ENCODE results near the gene MTHFS. TPM values are rescaled to one million over a fixed set of nuclear protein-coding genes. Genes with fewer than 3 reads are reported as not detected.

The MTHFS gene
- total RNA-seq, 4 donors from 2014 or later = 4.3 to 10.9 (median 10.2) TPM

DNA sequence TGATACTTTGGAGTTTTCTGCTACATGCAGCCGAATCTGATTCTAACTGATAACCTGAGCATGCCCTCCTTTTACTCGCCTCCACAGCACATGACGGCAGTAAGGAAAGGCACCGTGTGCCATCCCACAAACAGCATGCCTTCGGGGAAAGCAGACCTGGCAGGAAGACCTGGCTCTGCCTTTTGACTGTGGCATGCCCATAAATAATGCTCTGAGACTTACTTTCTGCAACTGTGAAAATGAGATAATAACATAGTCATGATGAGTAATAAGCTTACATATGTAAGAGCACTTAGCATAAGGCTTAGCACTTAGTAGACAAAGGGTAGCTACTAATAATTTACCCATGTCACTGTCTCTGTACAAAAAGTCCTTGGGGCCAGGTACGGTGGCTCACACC lies 32.9 kb downstream of the MTHFS start:
- whole genome bisulfite sequencing = 58% methylated on average over 6 of the region's 6 CpGs
- peaks cover 4% of the 10 kb centered on the region for H3K36me3 ChIP-seq
- DNase-seq (ENCODE audit: low spot score in 2 of 2) = no peak
- no peak overlapping the region for H3K27ac ChIP-seq
- H3K9me3 ChIP-seq = no peaks in the 10 kb centered on the region
- TF ChIP-seq POLR2AphosphoS5 (IDR thresholded peaks at IDR 0.05) (no peak), POLR2A (IDR thresholded peaks at IDR 0.05) (no peak), EP300 (IDR thresholded peaks at IDR 0.05) (no peak)
- TF ChIP-seq, protein P1, sequence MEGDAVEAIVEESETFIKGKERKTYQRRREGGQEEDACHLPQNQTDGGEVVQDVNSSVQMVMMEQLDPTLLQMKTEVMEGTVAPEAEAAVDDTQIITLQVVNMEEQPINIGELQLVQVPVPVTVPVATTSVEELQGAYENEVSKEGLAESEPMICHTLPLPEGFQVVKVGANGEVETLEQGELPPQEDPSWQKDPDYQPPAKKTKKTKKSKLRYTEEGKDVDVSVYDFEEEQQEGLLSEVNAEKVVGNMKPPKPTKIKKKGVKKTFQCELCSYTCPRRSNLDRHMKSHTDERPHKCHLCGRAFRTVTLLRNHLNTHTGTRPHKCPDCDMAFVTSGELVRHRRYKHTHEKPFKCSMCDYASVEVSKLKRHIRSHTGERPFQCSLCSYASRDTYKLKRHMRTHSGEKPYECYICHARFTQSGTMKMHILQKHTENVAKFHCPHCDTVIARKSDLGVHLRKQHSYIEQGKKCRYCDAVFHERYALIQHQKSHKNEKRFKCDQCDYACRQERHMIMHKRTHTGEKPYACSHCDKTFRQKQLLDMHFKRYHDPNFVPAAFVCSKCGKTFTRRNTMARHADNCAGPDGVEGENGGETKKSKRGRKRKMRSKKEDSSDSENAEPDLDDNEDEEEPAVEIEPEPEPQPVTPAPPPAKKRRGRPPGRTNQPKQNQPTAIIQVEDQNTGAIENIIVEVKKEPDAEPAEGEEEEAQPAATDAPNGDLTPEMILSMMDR (IDR thresholded peaks at IDR 0.05) = no peak
- no peaks in the 10 kb centered on the region for H3K4me1 ChIP-seq
- no peaks in the 10 kb centered on the region for H3K27me3 ChIP-seq
- H3K4me3 ChIP-seq = no peak overlapping the region

DNA sequence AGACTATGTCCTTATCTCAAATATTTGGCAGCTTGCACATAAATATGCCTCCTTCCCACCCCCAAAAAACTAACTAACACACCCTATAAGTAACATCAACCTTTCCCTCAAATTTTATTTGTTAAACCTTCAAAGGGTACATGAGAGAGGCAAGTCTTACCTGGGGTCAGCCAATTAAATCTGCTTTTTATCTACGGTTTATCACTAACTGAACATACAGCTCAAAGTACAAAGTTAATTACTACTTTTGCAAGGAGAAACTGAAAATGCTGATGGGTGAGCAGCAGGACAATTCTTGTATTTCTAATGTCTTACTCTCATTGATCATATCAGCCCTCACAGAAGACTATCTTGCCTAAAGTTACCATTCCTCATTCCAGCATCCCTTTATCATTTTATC lies 34.6 kb downstream of the MTHFS start:
- 97% methylated on average over 1 of the region's 1 CpG for WGBS
- Histone ChIP-seq H3K4me3 (no peak overlapping the region), H3K9me3 (no peaks in the 10 kb centered on the region), H3K27me3 (no peaks in the 10 kb centered on the region), H3K27ac (no peak overlapping the region), H3K4me1 (no peaks in the 10 kb centered on the region), H3K36me3 (peaks cover 4% of the 10 kb centered on the region)
- TF ChIP-seq POLR2AphosphoS5 (IDR thresholded peaks at IDR 0.05) (no peak), POLR2A (IDR thresholded peaks at IDR 0.05) (no peak), EP300 (IDR thresholded peaks at IDR 0.05) (no peak)
- TF ChIP-seq, protein P1 (IDR thresholded peaks at IDR 0.05) = no peak
- DNase-seq (ENCODE audit: low spot score in 2 of 2) = no peak

DNA sequence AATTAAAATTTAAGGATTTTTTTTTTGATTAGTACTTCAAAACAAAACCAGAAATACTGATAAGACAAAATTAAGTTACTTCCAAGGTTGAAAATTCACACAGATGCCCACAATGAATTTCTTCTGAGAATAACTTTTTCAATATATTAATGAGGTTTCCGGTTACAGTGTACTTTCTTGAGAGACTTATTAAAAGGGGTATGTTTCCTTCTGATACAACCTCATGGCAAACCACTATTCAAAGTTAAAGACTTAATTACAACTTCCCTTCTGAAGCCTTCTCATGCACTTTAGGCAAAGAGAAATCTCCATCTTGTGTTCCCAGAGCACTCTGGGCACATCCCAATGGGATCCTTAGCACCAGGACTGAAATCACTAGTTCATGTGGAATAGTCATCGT lies 36.2 kb downstream of the MTHFS start:
- WGBS = 94% methylated on average over 2 of the region's 2 CpGs
- Histone ChIP-seq H3K9me3 (no peaks in the 10 kb centered on the region), H3K36me3 (no peaks in the 10 kb centered on the region), H3K27me3 (no peaks in the 10 kb centered on the region), H3K4me1 (no peaks in the 10 kb centered on the region), H3K27ac (no peak overlapping the region), H3K4me3 (no peak overlapping the region)
- no peak for DNase-seq (ENCODE audit: low spot score in 2 of 2)
- TF ChIP-seq EP300 (IDR thresholded peaks at IDR 0.05) (no peak), POLR2A (IDR thresholded peaks at IDR 0.05) (no peak), POLR2AphosphoS5 (IDR thresholded peaks at IDR 0.05) (no peak)
- TF ChIP-seq, protein P1 (IDR thresholded peaks at IDR 0.05) = no peak

DNA sequence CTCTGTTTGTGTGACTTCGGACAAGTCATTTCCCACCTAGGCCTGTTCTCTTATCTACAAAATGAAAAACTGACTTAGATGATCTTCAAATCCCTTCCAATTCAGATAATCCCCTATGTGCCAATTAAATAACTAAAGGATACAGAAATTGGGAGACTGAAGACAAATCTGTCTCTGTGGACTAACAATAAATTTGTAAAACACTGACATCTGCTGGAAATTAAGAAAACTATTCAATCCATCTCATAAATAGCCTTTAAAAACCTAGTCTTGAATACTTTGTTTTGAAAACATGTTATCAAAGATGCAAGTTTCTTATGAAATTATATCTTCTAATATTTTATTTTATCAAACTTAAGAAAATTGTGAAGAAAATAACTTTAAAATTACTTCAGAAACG lies 38.3 kb downstream of the MTHFS start:
- WGBS = 92% methylated on average over 2 of the region's 2 CpGs
- H3K36me3 ChIP-seq = no peaks in the 10 kb centered on the region
- DNase-seq (ENCODE audit: low spot score in 2 of 2) = no peak
- H3K27me3 ChIP-seq = no peaks in the 10 kb centered on the region
- H3K27ac ChIP-seq = no peak overlapping the region
- TF ChIP-seq POLR2A (IDR thresholded peaks at IDR 0.05) (no peak), EP300 (IDR thresholded peaks at IDR 0.05) (no peak), POLR2AphosphoS5 (IDR thresholded peaks at IDR 0.05) (no peak)
- TF ChIP-seq, protein P1 (IDR thresholded peaks at IDR 0.05) = no peak
- no peak overlapping the region for H3K4me3 ChIP-seq
- no peaks in the 10 kb centered on the region for H3K4me1 ChIP-seq
- H3K9me3 ChIP-seq = no peaks in the 10 kb centered on the region

DNA sequence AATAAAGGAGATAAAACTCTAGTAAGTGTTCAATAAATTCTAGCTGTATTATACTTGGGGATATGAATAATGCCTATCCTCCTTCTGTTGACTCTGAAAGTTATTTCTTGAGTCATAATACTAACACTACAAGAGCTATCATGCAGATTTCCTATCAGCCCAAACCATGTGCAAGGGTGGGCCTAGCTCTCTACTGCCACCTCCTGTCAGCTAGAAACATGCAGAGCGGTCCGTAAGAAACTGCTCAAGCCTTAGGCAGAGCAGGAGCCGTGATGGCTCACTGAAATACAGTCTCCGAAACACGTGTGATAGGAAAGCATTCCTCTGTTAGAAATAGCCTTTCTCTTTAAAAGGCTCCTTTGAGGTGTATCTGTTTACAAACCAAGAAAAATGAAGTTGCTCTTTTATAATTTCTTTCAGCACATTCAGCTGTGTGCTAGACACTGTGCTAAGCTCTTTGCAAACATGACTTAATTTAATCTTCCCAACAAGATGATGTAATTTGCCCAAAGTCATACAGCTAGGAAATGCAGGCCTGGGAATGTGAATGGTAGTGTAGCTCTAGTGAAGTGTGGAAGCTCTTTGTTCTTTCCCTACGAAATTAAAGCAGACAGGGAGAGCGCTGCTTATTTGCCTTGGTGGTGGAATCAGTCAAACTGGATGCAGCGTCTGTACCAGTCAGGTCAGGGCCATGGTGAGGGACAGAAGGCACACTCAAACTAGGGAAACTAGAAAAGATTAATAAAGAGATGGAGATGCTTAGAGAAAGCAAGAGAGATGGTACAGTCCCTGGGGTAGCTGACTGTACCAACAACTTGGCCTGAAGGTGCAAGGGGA lies 43.1 kb downstream of the MTHFS start:
- no peak for DNase-seq (ENCODE audit: low spot score in 2 of 2)
- no peak overlapping the region for H3K27ac ChIP-seq
- H3K9me3 ChIP-seq = no peaks in the 10 kb centered on the region
- WGBS = 46% methylated on average over 8 of the region's 8 CpGs
- H3K4me3 ChIP-seq = no peak overlapping the region
- TF ChIP-seq EP300 (IDR thresholded peaks at IDR 0.05) = no peak
- TF ChIP-seq, protein P1 (IDR thresholded peaks at IDR 0.05) = peak; percentile 33 to 92
- H3K4me1 ChIP-seq = no peaks in the 10 kb centered on the region
- no peaks in the 10 kb centered on the region for H3K36me3 ChIP-seq
- H3K27me3 ChIP-seq = no peaks in the 10 kb centered on the region
